ELR (cell line): ENCODE data around the gene SBNO2.
A peak's percentile ranks its signal among the peaks of the same experiment; 100 is the strongest.

Experiments
- DNase-seq: peaks from one replicate; pipeline ENCODE4 v3.0.0-alpha.2; 2015; ENCODE audit warnings: low read depth

Gene SBNO2

DNA sequence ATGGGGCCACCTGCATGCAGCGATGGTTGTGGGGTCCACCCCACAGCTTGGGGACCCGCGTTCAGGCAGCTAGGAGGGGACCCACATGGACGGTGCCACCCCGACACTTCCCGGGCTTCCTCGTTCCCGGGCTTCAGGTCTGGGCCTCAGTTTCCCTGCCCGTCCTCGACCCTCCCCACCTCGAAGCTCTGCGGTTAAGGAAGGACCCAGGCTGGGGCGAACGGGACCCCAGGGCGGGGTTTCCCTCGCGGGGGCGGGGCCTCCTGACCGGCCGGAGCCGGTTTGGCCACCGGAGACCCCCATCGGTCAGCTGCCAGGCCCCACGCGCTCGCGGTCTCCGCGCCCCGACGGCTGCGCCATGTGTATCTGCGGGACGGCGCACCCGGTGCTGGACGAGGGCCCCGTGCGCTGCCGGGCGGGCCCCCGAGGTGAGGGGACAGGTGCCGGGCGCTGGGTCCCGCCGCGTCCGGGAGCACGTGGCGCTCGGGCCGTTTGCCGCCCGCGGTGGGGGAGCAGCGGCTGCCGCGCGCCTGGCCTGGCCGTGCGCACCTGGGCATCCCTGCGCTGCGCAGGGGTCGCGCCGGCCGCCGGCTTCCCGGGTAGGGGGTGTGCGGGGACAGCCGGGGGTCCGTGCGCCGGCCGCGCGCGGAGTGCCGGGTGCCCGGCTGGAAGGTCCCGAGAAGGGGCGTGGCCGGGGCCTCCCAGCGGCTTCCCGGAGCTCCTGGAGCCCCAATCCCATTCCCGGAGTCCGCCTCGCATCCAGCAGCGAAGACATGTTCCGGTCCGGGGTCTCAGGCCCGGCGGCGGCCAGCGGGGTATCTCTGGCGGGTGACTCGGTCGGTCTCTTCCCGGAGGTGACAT, 102.9 kb downstream of the SBNO2 start:
- DNase-seq, result no peak

DNA sequence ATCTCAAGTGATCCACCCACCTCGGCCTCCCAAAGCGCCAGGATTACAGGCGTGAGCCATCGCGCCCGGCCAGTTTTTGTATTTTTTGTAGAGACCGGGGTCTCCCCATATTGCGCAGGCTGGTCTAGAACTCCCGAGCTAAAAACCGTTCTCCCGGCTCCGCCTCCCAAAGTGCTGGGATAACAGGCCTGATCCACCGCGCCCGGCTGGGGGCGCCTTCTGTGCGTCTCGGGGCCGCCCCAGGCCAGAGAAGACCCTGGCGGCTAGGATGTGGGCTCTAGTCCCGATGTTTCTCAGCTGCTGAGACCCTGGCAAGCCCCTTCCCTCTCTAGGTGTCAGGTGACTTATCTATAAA, 103.5 kb downstream of the SBNO2 start:
- DNase-seq, result no peak

DNA sequence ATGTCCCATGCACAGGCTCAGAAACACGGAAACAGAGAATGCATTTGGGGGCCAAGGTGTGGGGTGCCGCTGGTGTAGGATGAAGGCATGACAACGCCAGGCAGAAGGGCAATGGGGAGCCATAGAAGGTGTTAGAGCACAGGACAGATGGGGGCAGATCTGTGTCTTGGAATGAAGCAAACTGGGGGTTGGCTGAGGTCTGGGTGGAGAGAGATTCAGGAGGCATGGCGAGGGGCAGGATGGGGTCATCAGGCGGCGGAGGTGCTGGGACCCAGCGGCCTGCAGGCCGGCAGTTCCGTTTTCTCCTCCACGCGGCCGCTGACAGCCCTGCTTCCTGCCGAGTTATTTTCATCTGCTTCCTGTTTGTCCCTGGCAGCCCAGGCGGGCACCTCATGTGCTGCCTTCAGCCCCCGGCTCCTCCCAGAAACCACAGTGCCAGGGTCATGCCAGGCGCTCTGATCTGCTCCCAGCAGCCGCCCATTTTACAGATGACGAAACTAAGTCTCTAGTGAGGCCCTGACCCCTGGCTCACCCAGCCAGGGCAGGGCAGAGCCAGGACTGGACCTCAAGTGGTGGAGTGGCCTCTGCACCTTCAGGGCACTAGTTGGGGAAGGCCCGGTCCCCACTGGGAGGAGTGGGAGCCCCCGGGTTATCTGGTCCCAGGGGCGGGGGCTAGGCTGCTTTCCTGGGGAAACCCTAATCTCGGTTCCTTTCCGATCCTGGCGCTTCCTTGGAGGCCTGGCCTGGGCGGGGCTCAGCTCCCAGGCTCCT, 104.9 kb downstream of the SBNO2 start:
- DNase-seq, result no peak

DNA sequence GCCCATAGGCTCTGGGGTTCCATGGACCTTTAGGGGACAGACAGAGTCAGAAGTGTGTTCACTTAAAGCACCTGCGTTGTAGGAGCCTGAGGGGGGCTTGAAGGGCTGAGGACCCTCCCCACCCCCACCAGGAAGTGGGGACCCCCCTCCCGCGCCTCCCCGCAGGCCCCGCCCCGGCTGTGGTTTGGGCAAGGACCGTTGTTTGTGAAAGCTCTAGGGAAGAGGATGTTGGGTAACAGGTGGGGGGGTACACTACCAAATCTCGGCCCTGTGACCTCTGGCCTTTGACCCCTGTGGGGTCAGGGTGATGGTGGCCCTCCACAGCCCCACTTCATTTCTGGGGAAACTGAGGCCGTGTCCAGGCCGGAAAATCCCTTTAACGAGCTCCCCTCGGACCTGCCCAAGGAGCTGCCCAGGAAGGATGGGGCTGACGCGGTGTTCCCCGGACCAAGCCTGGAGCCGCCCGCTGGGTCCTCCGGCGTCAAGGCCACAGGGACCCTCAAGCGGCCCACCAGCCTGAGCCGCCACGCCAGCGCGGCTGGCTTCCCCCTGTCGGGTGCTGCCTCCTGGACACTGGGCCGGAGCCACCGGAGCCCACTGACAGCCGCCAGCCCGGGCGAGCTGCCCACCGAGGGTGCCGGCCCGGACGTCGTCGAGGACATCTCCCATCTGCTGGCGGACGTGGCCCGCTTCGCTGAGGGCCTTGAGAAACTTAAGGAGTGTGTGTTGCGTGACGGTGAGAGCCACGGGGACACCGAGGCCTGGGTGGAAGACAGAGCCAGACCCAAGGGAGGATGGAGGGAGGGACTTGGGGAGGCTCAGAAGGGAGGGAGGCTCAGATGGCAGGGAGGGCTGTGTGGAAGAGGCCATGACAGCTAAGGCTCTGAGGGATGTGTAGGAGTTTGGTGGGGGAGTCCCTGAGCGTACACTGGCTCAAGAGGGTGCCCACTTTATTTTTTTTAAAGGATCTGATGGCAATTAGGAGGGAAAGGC, 105.8 kb downstream of the SBNO2 start:
- DNase-seq, result no peak

- no peak for DNase-seq
These were observed 106.6 kb downstream of the SBNO2 start for GRCh38 chr19:1067341-1067957.

- no peak for DNase-seq
These were observed 107.2 kb downstream of the SBNO2 start, which contains the start of gene ARHGAP45 for GRCh38 chr19:1066748-1067340. Gene ARHGAP45, plus strand, starts transcription at chr19:1067167. Its CDS starts 239 bp downstream, at chr19:1067406.

DNA sequence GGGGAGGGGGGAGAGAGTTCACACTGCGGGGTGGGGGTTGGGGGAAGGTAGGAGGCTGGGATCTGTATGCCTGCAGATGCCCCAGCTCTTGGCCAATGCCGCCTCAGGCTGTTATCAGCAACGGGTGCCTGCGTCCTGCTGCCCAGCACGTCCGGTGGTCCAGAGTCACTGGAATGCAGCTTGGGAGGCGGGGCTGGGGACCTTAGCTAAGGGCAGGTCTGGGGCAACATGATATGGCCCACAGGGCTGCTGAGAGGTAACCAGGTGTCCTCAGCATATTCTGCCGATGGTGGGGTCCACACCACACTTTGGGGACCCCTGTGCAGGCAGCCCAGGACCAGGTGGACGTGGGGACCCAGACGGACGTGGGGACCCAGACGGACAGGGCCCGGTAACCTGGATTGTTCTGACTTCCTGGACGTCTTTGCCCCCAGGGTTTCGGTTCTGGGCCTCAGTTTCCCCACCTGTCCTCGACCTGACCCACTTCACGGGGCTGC, 107.8 kb downstream of the SBNO2 start:
- DNase-seq, result no peak

DNA sequence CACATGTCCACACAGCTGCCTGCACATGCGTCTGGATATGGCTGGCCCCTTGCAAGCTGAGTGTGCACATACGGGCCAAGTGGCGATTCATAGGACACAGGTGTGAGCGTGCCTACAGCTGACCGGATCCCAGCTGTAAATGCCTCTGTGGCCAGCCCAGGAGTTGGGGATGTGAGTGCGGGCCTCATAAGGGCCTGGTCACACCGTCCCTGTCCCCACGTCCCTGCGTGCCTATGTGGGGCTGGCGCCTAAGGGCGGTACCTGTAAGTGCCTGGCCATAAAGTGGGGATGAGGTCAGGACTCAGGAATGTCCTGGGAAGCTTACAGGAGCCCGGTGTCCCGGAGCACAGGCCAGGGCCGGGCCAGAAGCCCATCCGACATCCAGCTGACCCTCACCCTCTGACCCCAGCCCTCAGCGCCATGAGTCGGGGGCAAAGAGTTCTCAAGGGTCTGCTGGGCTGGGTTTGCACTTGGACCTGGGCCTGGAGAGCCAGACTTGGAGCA, 108.4 kb downstream of the SBNO2 start:
- no peak for DNase-seq

DNA sequence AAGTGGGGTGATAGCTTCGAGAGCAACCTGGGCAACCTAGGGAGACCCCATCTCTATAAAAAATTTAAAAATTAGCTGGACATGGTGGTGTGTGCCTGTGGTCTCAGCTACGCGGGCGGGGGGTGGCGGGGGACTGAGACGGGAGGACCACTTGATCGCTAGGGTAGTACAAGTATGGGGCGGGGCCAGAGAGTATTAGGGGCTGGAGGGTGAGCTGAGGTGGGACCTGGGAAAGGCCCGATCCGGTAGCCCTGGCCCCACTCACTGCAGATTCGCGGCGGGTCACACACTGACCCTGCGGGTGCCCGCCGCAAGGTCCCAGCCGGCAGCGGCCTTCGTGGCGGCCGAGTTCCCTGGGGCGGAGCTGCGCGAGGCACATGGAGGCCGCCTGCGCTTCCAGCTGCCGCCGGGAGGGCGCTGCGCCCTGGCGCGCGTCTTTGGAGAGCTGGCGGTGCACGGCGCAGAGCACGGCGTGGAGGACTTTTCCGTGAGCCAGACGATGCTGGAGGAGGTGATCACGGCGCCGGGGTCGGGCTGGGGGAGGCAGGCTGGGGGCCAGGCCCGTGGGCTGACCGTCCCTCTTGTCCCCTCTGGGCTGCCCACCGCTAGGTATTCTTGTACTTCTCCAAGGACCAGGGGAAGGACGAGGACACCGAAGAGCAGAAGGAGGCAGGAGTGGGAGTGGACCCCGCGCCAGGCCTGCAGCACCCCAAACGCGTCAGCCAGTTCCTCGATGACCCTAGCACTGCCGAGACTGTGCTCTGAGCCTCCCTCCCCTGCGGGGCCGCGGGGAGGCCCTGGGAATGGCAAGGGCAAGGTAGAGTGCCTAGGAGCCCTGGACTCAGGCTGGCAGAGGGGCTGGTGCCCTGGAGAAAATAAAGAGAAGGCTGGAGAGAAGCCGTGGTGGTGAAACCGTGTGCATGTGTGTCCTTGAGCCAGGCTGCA, 109.1 kb downstream of the SBNO2 start:
- DNase-seq, result peak; percentile 75

DNA sequence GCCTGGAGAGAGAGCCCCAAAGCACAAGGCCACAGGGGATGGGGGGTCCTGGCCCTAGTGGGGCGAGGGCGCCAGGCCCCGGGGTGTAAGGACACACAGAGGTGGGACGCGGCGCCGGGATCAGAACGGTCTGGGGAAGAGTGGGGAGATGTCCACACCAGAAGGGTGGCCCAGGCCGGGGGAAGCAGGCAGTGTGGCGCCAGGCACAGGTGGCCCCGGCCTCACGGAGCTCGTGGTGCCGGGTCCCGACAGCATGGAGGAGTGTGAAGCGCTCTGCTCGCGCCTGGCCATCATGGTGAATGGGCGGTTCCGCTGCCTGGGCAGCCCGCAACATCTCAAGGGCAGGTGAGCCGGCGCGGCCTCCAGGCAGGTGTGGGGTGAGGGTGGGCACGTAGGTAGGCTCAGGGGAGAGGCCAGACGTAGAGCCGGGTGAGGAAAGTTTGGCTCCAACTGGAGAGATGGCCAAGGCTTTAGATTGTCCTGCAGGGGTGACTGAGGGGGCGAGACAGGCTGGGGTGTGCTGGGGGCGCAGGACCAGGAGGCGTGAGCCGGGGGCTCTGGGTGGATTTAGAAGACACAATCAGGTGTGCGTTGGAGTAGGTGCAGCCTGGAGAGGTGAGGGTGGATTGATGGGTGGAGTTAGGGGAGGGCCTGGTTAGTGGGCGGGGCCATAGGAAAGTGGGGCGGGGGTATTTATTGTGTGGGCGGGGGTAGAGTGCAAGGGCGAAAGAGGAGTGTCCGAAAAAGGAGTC, 110.0 kb downstream of the SBNO2 start:
- DNase-seq, result no peak

- DNase-seq, result peak; percentile 45
These were observed 110.8 kb downstream of the SBNO2 start for GRCh38 chr19:1063030-1063908.

DNA sequence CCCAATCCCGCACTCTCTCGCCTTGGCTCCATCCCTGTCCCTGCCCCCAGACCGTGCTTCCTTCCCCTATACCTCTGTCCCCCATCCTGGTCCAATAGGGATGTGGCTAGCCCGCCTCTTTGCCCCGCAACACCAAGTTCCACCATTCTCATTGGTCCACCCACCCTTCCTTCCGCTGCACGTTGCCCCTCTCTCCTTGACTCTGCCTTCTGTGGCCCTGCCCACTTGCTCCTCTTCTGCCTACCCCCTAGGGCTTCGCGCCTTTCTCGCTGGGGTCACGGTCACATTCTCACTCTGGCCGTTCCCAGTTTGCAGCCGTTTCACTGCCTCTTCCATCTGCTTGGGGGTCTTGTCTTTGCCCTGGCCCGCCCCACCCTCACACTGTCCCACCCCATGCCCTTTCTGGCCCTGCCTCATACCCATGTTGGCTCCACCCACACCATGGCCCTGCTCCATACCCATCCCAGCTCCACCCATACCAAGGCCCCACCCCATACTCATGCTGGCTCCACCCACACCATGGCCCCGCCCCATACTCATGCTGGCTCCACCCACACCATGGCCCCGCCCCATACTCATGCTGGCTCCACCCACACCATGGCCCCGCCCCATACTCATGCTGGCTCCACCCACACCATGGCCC, 111.6 kb downstream of the SBNO2 start:
- DNase-seq, result no peak

- DNase-seq, result no peak
These were observed 112.1 kb downstream of the SBNO2 start for GRCh38 chr19:1061987-1062386.

DNA sequence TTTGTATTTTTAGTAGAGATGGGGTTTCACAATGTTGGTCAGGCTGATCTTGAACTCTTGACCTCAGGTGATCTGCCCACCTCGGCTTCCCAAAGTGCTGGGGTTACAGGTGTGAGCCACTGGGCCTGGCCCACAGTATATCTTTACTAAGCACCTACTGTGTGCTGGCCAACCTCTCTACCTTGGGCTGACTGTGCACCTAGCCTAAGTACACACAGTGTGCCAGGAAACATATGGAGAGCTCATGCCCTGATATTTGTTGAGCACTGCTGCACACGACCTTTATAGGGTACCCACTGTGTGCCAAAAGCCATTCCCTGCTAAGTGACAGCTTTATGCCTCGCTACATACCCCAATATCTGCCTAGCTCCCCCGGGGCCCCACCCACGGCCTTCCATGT, 113.4 kb downstream of the SBNO2 start:
- DNase-seq, result no peak

DNA sequence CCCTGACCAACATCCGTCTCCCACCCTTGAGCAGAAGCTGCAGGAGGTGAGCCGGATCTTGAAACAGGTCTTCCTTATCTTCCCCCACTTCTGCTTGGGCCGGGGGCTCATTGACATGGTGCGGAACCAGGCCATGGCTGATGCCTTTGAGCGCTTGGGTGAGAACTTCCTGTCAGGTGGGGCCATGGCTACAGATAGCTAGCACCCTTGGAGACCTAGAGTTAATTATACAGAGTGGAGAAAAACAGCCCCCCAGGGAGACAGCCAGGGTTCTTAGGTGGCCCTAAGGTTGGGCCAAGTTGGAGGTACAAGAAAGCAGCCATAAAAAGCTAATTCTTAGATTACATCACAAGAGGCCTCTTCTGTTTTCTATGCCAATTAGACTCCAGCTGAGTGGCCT, 116.0 kb downstream of the SBNO2 start:
- DNase-seq, result no peak
